Panc1 (cell line): Measurements from ENCODE around the gene VAC14.

Experiments
- CTCF ChIP-seq: fragments of 450-650 bp; IDR thresholded peaks from 2 replicates; pipeline ENCODE4 v1.5.1; 2017; ENCODE audit warnings: mild to moderate bottlenecking
- POLR2AphosphoS5 ChIP-seq: IDR thresholded peaks from 2 replicates; pipeline ENCODE4 v1.6.1; 2012; ENCODE audit warnings: mild to moderate bottlenecking, low read depth, low read length, moderate library complexity
- TCF7L2 ChIP-seq: IDR thresholded peaks from 2 replicates; pipeline ENCODE4 v1.6.1; 2011; ENCODE audit warnings: mild to moderate bottlenecking, low read depth, low read length, inconsistent platforms

- TF ChIP-seq CTCF (no peak), POLR2AphosphoS5 (no peak), TCF7L2 (no peak)
Observed at GRCh38 chr16:70753694-70754325, 47.1 kb downstream of the VAC14 start.
